ENCODE results near the gene ATG10. TPM values are rescaled to one million over a fixed set of nuclear protein-coding genes. Genes with fewer than 3 reads are reported as not detected.
"Not testable (repeated sequence)": the region's sequence is repeated elsewhere in the genome, so short reads cannot be mapped to it uniquely, and the experiment has no call there.

ATG10 gene
- total and polyA plus RNA-seq, 2 donors: 6.1 to 14.5 TPM

DNA sequence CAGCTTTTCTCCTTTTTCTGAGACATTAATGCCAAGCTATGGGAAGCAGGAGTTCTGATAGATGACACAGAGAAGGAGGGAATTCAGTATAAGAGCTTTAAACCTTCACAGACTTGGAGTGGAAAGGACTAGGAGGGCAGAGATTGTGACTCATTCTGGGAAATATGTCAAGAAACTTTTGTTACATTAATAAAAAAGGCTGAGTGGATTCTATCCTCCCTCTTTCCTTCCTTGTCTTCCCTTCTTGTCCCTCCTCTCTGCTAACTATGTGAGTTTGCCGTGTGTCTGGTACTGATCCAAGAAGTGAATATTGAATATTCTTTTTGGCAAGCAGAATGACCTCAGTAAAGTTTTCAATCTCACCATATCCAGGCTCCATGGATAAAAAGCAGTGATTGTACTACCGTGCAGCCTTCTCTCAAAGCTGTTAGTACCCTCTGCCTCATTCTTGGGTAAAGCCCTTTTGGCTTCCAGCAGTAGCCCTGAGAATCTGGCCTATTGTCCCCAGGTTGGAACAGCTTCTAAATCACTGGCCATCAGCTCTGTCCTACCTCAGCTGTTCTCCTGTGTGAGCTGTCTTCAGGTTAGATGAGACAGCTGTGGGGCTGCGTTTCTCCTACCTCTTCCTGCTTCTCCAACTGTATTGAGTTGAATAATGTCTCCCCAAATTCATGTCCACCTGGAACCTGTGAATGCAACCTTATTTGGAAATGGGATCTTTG, 73.9 kb downstream of the ATG10 start:
- 43% methylated on average over 3 of the region's 3 CpGs for WGBS
- Histone ChIP-seq H3K4me1 (ENCODE audit: insufficient read depth) (no peaks in the 10 kb centered on the region), H3K36me3 (ENCODE audit: insufficient read depth) (no peaks in the 10 kb centered on the region), H3K4me3 (ENCODE audit: low read depth, low read length) (no peak overlapping the region), H3K27ac (ENCODE audit: low read depth) (no peak overlapping the region)
- peak; percentile 33 for DNase-seq (ENCODE audit: extremely low spot score)

DNA sequence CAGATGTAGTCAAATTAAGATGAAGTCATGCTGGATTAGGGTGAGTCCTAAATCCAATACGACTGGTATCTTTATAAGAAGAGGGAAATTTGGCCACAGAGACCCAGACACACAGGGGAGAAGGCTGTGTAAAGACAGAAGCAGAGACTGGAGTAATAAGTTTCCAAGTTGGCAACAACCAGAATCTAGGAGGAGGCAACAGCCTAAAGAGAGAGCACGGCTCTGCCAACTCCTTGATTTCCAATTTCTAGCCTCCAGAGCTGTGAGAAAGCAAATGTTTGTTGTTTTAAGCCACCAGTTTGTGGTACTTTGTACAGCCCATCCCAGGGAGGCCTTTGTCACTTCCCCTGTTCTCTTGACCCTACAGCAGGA, 74.4 kb downstream of the ATG10 start:
- H3K4me1 ChIP-seq (ENCODE audit: insufficient read depth): no peaks in the 10 kb centered on the region
- no peak overlapping the region for H3K27ac ChIP-seq (ENCODE audit: low read depth)
- no peak overlapping the region for H3K4me3 ChIP-seq (ENCODE audit: low read depth, low read length)
- H3K36me3 ChIP-seq (ENCODE audit: insufficient read depth): no peaks in the 10 kb centered on the region
- no peak for DNase-seq (ENCODE audit: extremely low spot score)
- 62% methylated on average over 2 of the region's 2 CpGs for WGBS

DNA sequence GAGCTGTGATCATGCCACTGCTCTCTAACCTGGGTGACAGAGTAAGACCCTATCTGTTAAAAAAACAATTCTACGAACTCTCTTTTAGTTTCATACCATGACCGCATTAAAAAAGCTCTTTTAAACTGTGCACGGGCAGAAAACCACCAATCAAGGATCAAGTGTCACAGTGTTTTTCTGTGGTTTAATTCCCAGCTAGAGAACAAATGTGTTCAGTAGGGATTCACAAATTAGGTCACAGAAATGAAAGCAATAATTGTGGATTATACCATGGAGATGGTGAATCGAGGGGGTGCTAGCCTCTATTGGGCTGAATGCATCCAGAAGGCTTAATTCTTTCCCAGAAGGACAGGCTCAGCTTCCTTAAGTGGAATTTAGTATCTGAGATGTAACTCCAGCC, 79.1 kb downstream of the ATG10 start:
- Histone ChIP-seq H3K27ac (ENCODE audit: low read depth) (no peak overlapping the region), H3K4me3 (ENCODE audit: low read depth, low read length) (no peak overlapping the region), H3K36me3 (ENCODE audit: insufficient read depth) (no peaks in the 10 kb centered on the region), H3K4me1 (ENCODE audit: insufficient read depth) (no peaks in the 10 kb centered on the region)
- no peak for DNase-seq (ENCODE audit: extremely low spot score)
- WGBS: 94% methylated on average over 4 of the region's 4 CpGs

DNA sequence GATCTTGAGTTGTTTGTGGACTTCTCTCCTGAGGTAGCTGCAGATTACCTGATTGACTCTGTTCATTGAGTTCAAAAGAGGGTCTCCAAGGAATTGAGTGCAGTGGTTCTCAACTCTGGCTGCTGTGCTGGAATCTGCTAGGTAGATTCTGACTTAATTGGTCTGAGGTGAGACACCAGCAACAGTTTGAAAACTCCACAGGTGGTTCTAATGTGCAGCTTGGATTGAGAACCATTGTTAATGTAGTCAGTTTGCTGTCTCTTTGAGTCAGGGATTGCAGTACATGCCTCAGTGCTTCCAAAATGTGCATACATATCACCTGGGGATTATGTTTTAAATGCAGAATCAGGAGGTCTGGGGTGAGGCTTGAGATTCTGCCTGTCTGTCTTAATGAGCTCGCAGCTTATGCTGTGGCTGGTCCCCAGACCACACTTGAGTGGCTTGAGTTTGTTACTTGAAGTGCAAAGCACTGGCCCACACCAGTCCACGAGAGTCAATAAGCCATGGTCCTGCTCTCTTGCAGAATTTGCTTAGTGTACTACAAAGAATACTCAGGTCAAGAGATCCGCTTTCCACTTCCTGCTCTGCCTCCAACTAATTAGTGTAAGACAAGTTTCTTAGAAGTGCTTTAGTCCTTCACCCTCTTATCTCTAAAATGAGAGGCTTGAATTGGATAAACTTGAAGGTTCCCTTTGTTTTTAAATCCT, 82.3 kb downstream of the ATG10 start:
- no peak overlapping the region for H3K27ac ChIP-seq (ENCODE audit: low read depth)
- 92% methylated on average over 3 of the region's 3 CpGs for WGBS
- no peak for DNase-seq (ENCODE audit: extremely low spot score)
- no peaks in the 10 kb centered on the region for H3K4me1 ChIP-seq (ENCODE audit: insufficient read depth)
- no peak overlapping the region for H3K4me3 ChIP-seq (ENCODE audit: low read depth, low read length)
- H3K36me3 ChIP-seq (ENCODE audit: insufficient read depth): no peaks in the 10 kb centered on the region

DNA sequence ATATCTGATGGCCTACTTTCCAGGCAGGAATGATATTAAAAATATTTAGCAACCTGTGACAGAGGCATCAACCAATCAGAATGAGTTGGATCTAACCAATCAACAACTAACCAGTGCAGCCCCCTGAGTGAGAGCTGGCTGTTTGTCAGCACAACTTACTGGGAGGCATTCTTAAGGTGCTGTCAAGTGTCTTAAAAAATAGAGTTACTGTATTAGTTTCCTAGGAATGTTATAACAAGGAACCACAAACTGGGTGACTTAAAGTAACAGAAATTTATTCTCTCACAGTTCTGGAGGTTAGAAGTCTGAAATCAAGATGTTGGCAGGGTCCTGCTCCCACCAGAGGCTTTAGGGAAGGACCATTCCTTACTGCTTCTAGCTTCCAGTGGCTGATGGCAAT, 85.2 kb downstream of the ATG10 start:
- Histone ChIP-seq H3K36me3 (ENCODE audit: insufficient read depth) (no peaks in the 10 kb centered on the region), H3K4me1 (ENCODE audit: insufficient read depth) (no peaks in the 10 kb centered on the region), H3K27ac (ENCODE audit: low read depth) (no peak overlapping the region), H3K4me3 (ENCODE audit: low read depth, low read length) (no peak overlapping the region)
- DNase-seq (ENCODE audit: extremely low spot score): no peak

DNA sequence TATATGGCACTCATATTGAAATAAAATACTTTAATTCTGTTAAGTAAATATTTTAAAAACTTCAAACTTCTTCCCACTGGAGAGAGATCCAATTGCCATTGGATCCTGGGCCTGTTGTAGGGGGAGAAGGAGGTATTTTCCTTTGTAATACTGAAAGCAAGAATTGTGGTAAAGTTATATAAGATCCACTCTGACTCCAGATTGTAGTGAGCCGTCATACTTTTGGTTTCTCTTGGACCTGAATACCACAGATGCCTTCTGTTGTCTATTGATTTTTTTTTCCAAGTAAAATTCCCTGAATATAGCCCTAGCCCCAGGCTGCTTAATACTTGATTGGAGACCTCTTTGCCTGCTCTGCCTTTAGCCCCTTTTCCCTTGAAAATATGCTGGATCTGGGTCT, 86.9 kb downstream of the ATG10 start:
- H3K4me1 ChIP-seq (ENCODE audit: insufficient read depth): no peaks in the 10 kb centered on the region
- WGBS: 62% methylated on average over 1 of the region's 1 CpG
- no peaks in the 10 kb centered on the region for H3K36me3 ChIP-seq (ENCODE audit: insufficient read depth)

DNA sequence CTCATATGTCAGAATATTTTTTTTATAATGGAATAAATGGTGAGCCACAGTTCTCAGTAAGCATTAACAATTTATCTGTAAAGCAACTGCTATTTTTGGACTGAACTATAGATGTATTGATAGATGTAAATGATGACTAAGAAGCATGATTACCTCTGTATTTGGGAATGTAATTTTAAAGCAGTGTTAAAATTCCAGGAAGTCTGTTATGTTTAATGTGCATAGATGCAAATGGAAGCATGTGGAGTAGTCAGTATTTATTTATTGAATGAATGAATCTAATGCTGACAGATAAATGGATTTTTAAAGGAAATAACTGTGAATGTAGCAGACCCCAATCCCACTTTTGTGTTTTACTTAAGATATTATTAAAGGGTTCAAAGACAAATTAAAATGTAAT, 95.0 kb downstream of the ATG10 start:
- Histone ChIP-seq H3K4me1 (ENCODE audit: insufficient read depth) (no peaks in the 10 kb centered on the region), H3K36me3 (ENCODE audit: insufficient read depth) (no peaks in the 10 kb centered on the region), H3K27ac (ENCODE audit: low read depth) (no peak overlapping the region), H3K4me3 (ENCODE audit: low read depth, low read length) (no peak overlapping the region)
- DNase-seq (ENCODE audit: extremely low spot score): no peak

More for the DNA sequence above, 86.9 kb downstream of the ATG10 start:
- Histone ChIP-seq H3K27ac (ENCODE audit: low read depth) (no peak overlapping the region), H3K4me3 (ENCODE audit: low read depth, low read length) (no peak overlapping the region)
- DNase-seq (ENCODE audit: extremely low spot score): no peak

DNA sequence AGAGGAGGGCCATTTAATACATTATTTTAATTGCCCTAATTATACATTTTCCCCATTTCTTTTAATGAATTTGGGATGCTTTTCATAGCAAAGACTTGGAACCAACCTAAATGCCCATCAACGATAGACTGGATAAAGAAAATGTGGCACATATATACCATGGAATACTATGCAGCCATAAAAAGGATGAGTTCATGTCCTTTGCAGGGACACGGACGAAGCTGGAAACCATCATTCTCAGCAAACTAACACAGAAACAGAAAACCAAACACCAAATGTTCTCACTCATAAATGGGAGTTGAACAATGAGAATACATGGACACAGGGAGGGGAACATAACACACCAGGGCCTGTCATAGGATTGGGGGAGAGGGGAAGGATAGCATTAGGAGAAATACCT, 96.2 kb downstream of the ATG10 start:
- 82% methylated on average over 3 of the region's 3 CpGs for WGBS
- DNase-seq (ENCODE audit: extremely low spot score); H3K27ac ChIP-seq (ENCODE audit: low read depth); H3K4me1 ChIP-seq (ENCODE audit: insufficient read depth); H3K4me3 ChIP-seq (ENCODE audit: low read depth, low read length); H3K36me3 ChIP-seq (ENCODE audit: insufficient read depth): not testable (repeated sequence)

DNA sequence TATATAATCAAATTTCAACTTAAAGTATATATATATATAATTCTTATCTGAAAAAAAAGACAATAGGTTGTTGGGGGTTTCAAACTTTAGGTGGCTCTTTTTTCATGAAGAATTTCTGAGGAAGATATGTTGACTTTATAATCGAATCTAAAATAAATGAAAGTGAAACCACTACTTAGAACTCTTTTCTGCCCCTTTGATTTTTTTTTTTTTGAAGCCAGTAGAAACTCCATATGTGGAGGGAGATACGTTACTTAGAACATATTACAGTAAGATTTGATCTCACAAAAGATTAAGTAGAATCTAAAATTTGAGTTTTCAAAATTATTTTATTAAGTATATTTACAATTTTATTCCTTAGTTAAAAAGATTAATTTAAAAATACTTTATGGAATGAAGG, 96.9 kb downstream of the ATG10 start:
- WGBS: 65% methylated on average over 2 of the region's 2 CpGs
- Histone ChIP-seq H3K4me3 (ENCODE audit: low read depth, low read length) (no peak overlapping the region), H3K36me3 (ENCODE audit: insufficient read depth) (no peaks in the 10 kb centered on the region), H3K27ac (ENCODE audit: low read depth) (no peak overlapping the region), H3K4me1 (ENCODE audit: insufficient read depth) (no peaks in the 10 kb centered on the region)
- DNase-seq (ENCODE audit: extremely low spot score): no peak

DNA sequence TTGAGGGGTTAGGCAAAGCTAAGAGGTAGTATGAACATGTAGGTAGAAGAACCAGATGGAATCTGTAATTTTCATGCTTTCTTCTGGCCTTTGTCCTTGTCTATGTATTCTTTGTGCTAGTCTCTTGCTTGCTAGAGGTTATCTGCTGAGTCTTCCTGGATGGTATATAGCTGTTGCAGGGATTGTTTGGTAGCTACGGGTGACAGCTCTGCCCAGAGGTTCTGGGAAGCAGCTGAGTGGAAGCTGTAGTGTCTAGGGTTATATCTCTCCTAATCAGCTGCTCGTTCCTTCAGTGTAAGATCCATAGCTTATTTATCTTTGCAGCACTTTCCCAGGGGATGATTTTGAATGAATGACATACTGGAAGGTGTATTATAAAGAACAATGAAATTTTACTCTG, 100.3 kb downstream of the ATG10 start:
- DNase-seq (ENCODE audit: extremely low spot score): no peak
- Histone ChIP-seq H3K27ac (ENCODE audit: low read depth) (no peak overlapping the region), H3K4me1 (ENCODE audit: insufficient read depth) (no peaks in the 10 kb centered on the region), H3K4me3 (ENCODE audit: low read depth, low read length) (no peak overlapping the region), H3K36me3 (ENCODE audit: insufficient read depth) (no peaks in the 10 kb centered on the region)
- WGBS: 66% methylated on average over 2 of the region's 2 CpGs

DNA sequence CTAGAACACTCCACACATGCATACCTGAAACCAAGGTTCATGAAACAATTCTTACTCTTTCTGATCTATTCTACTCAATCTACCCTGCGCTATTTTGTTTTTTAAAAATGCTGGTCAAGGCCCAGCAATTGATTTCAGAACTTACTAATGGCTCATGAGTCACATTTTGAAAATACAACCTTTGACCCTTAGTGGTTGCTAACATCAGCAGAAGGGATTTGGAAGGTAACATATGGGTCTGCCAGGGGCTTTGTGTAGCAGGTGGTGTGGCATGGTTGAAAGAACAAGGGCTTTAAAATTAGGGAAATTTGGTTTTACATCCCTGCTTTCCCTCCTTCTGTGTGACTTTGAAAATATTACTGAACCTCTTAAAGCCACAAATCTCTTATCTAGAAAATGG, 101.4 kb downstream of the ATG10 start:
- DNase-seq (ENCODE audit: extremely low spot score): no peak
- Histone ChIP-seq H3K4me1 (ENCODE audit: insufficient read depth) (no peaks in the 10 kb centered on the region), H3K27ac (ENCODE audit: low read depth) (no peak overlapping the region), H3K4me3 (ENCODE audit: low read depth, low read length) (no peak overlapping the region), H3K36me3 (ENCODE audit: insufficient read depth) (no peaks in the 10 kb centered on the region)
- 99% methylated on average over 1 of the region's 1 CpG for WGBS

DNA sequence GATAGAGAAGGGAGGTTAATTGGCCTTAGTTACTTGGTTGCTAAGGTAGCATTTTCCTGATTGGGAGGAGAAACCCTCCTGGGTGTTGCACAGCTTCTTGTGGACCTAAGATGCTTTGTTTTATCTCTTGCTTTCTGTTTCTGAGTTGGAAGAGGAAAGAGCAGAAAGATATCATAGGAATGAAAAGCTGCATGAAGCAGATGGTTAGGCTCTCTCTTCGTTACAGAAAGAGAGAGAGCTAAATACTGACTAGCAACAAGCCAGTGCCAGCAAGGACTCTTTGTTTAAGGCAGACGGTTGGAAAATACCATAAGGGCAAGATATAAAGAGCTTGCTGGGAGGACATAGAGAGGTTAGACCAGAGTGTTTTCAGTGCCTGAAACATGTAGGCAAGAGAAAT, 103.1 kb downstream of the ATG10 start:
- H3K4me1 ChIP-seq (ENCODE audit: insufficient read depth): no peaks in the 10 kb centered on the region
- H3K27ac ChIP-seq (ENCODE audit: low read depth): no peak overlapping the region
- no peak for DNase-seq (ENCODE audit: extremely low spot score)
- WGBS: 21% methylated on average over 2 of the region's 2 CpGs
- no peak overlapping the region for H3K4me3 ChIP-seq (ENCODE audit: low read depth, low read length)
- no peaks in the 10 kb centered on the region for H3K36me3 ChIP-seq (ENCODE audit: insufficient read depth)

DNA sequence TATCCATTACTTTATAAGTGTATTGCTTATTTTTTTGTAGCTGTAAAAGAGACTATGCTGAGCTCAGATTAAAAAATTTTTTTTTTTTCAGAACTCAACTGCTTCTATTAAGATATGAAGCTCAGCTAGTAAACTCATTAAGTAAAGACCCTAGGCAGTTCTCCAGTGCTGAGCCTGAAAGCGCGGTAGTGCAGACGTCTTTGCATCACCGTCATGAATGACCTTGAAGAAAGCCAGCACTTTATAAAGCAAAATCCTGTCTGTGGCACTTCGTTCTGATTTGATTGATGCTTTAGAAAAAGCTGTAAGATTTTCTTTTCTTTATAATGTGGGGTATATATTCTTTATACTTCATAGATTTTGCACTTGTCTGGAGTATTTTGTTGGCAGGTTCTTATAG, 105.7 kb downstream of the ATG10 start:
- Histone ChIP-seq H3K4me3 (ENCODE audit: low read depth, low read length) (no peak overlapping the region), H3K4me1 (ENCODE audit: insufficient read depth) (no peaks in the 10 kb centered on the region), H3K27ac (ENCODE audit: low read depth) (no peak overlapping the region), H3K36me3 (ENCODE audit: insufficient read depth) (no peaks in the 10 kb centered on the region)
- WGBS: 92% methylated on average over 5 of the region's 5 CpGs
- DNase-seq (ENCODE audit: extremely low spot score): no peak

DNA sequence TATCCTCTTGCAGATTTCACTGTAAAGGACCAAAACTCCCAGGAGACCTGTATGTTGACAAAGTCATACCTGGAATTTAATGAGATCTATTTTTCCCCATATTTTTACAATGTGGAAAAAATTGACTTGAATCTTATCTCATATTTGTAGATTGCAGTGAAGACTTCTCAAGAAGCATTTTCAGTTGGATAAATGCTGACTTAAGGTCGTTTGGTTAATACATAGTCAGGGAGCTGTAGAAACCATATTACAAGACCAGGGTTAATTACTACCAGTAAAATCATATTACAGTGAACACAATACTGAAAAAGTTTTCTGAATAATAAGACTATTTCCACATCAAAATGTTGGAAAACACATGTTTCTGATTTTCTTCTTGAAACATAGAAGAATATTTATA, 119.8 kb downstream of the ATG10 start:
- H3K4me1 ChIP-seq (ENCODE audit: insufficient read depth): no peaks in the 10 kb centered on the region
- no peak for DNase-seq (ENCODE audit: extremely low spot score)
- no peak overlapping the region for H3K4me3 ChIP-seq (ENCODE audit: low read depth, low read length)
- WGBS: 79% methylated on average over 1 of the region's 1 CpG
- no peaks in the 10 kb centered on the region for H3K36me3 ChIP-seq (ENCODE audit: insufficient read depth)
- H3K27ac ChIP-seq (ENCODE audit: low read depth): no peak overlapping the region

Data from urinary bladder (tissue), 4 donors.